Lower lobe of right lung (tissue), 2 donors: Measurements from ENCODE around the gene APOF. TPM values are rescaled to one million over a fixed set of nuclear protein-coding genes. Genes with fewer than 3 reads are reported as not detected.

ENCODE experiments used
- ATAC-seq, 2 donors: fragments of 200-7000 bp; cut with Tn5 transposase; one replicate each; pipeline ENCODE4 v1.9.1; 2020 to 2022; ENCODE audit warnings: mild to moderate bottlenecking in 2 of 2, moderate library complexity in 2 of 2
- DNase-seq: peaks from one replicate; pipeline ENCODE4 v3.0.0-alpha.2; 2020
- H3K27ac ChIP-seq: fragments of 200-600 bp; one replicate; pipeline ENCODE4 v1.8.0; 2022
- H3K27me3 ChIP-seq: fragments of 200-600 bp; one replicate; pipeline ENCODE4 v1.8.0; 2022; ENCODE audit warnings: low read depth
- H3K36me3 ChIP-seq: fragments of 200-600 bp; one replicate; pipeline ENCODE4 v1.8.0; 2022; ENCODE audit warnings: mild to moderate bottlenecking
- H3K4me1 ChIP-seq: fragments of 200-600 bp; one replicate; pipeline ENCODE4 v1.8.0; 2022
- H3K4me3 ChIP-seq: fragments of 200-600 bp; one replicate; pipeline ENCODE4 v1.8.0; 2022; ENCODE audit warnings: mild to moderate bottlenecking
- H3K9me3 ChIP-seq: fragments of 200-600 bp; one replicate; pipeline ENCODE4 v1.8.0; 2022
- CTCF ChIP-seq: fragments of 200-600 bp; IDR thresholded peaks from one replicate; pipeline ENCODE4 v1.8.0; 2022; ENCODE audit warnings: antibody characterized with exemption, mild to moderate bottlenecking
- intact Hi-C: fragments of 100-400 bp; cut with DNase I; formaldehyde crosslinking; loops from one replicate; pipeline ENCODE4 v1.11.0; 2022
- total RNA-seq: library from RNA; stranded (reverse); fragmentation: NEBNext Ultra II Directional; extraction: Animal tissue kit (Norgen Biotek cat#: 25700); gene quantifications from one replicate; pipeline ENCODE4 v1.2.1, GENCODE V29; 2021
- donor health status: DM: no; HTN: yes; CAD: no; lungs with severe emphysema.

APOF gene
- total RNA-seq, 1 donor from 2014 or later: not detected

- Histone ChIP-seq H3K36me3 (no peaks in the 10 kb centered on the region), H3K4me1 (no peaks in the 10 kb centered on the region), H3K9me3 (peaks cover 9% of the 10 kb centered on the region), H3K27me3 (no peaks in the 10 kb centered on the region), H3K4me3 (no peak overlapping the region), H3K27ac (no peak overlapping the region)
- DNase-seq: no peak
- intact Hi-C loops: no loop called here
- no peak for TF ChIP-seq CTCF
- no peak for ATAC-seq
These were observed 35.7 kb upstream of the APOF start for GRCh38 chr12:56398324-56398723.

- no peaks in the 10 kb centered on the region for H3K4me1 ChIP-seq
These were observed 29.7 kb upstream of the APOF start for GRCh38 chr12:56392331-56392730.

GRCh38 chr12:56391721-56392120 is 29.1 kb upstream of the APOF start:
- H3K27me3 ChIP-seq: no peaks in the 10 kb centered on the region
- H3K4me1 ChIP-seq: no peaks in the 10 kb centered on the region
- no peak overlapping the region for H3K27ac ChIP-seq
- intact Hi-C loops: no loop called here
- H3K36me3 ChIP-seq: no peaks in the 10 kb centered on the region
- ATAC-seq (no peak), DNase-seq (no peak)
- no peaks in the 10 kb centered on the region for H3K9me3 ChIP-seq
- no peak overlapping the region for H3K4me3 ChIP-seq
- TF ChIP-seq CTCF: no peak

More at GRCh38 chr12:56392331-56392730, 29.7 kb upstream of the APOF start:
- H3K4me3 ChIP-seq: no peak overlapping the region
- no peaks in the 10 kb centered on the region for H3K9me3 ChIP-seq
- no peaks in the 10 kb centered on the region for H3K36me3 ChIP-seq
- no peak overlapping the region for H3K27ac ChIP-seq
- no peaks in the 10 kb centered on the region for H3K27me3 ChIP-seq
- TF ChIP-seq CTCF: no peak
- ATAC-seq (no peak), DNase-seq (no peak)
- intact Hi-C loops: no loop called here

- intact Hi-C loops: no loop called here
These were observed 26.8 kb upstream of the APOF start for GRCh38 chr12:56389412-56389811.

GRCh38 chr12:56387152-56387736 is 24.6 kb upstream of the APOF start:
- no peak for TF ChIP-seq CTCF
- H3K27ac ChIP-seq: no peak overlapping the region
- no peaks in the 10 kb centered on the region for H3K9me3 ChIP-seq
- H3K36me3 ChIP-seq: no peaks in the 10 kb centered on the region
- H3K27me3 ChIP-seq: no peaks in the 10 kb centered on the region
- intact Hi-C loops: no loop called here
- ATAC-seq (no peak), DNase-seq (no peak)
- H3K4me3 ChIP-seq: no peak overlapping the region
- H3K4me1 ChIP-seq: no peaks in the 10 kb centered on the region

More at GRCh38 chr12:56389412-56389811, 26.8 kb upstream of the APOF start:
- no peak for DNase-seq
- ATAC-seq: no peak
- Histone ChIP-seq H3K4me3 (no peak overlapping the region), H3K27me3 (no peaks in the 10 kb centered on the region), H3K27ac (no peak overlapping the region), H3K4me1 (no peaks in the 10 kb centered on the region), H3K36me3 (no peaks in the 10 kb centered on the region), H3K9me3 (no peaks in the 10 kb centered on the region)
- TF ChIP-seq CTCF: no peak

GRCh38 chr12:56385873-56386272 is 23.2 kb upstream of the APOF start:
- no peak overlapping the region for H3K4me3 ChIP-seq
- no peak overlapping the region for H3K27ac ChIP-seq
- ATAC-seq (no peak), DNase-seq (no peak)
- TF ChIP-seq CTCF: no peak
- no peaks in the 10 kb centered on the region for H3K27me3 ChIP-seq
- H3K9me3 ChIP-seq: no peaks in the 10 kb centered on the region
- intact Hi-C loops: no loop called here
- no peaks in the 10 kb centered on the region for H3K4me1 ChIP-seq
- no peaks in the 10 kb centered on the region for H3K36me3 ChIP-seq
